K562 (cell line): ENCODE results near the gene EIF3J. TPM values are rescaled to one million over a fixed set of nuclear protein-coding genes. Genes with fewer than 3 reads are reported as not detected.

Experiments
- ARID1B ChIP-seq: fragments of 450-650 bp; IDR thresholded peaks from 2 replicates; pipeline ENCODE4 v1.6.1; 2016; ENCODE audit warnings: antibody characterized with exemption, mild to moderate bottlenecking, inconsistent platforms
- COPS2 ChIP-seq: fragments of 450-650 bp; conservative IDR thresholded peaks from 2 replicates; pipeline ENCODE4 v1.6.1; 2016; ENCODE audit warnings: mild to moderate bottlenecking, moderate library complexity
- GATA2 ChIP-seq: sonication (generic); formaldehyde crosslinking; IDR thresholded peaks from 2 replicates; pipeline ENCODE4 v1.4.0; 2020; ENCODE audit warnings: mild to moderate bottlenecking, missing genetic modification reagents
- GTF2F1 ChIP-seq: IDR thresholded peaks from 2 replicates; pipeline ENCODE4 v1.6.1; 2011; ENCODE audit warnings: low read depth, low read length, improper control_type of control experiment
- HDAC6 ChIP-seq: IDR thresholded peaks from 2 replicates; pipeline ENCODE4 v1.6.1; 2012; ENCODE audit warnings: low read depth, mild to moderate bottlenecking, control low read depth, inconsistent platforms, low read length, moderate library complexity
- IRF1 ChIP-seq: sonication (generic); formaldehyde crosslinking; IDR thresholded peaks from 2 replicates; pipeline ENCODE4 v1.8.0; 2022; ENCODE audit warnings: missing genetic modification reagents, mild to moderate bottlenecking, borderline replicate concordance
- KHSRP ChIP-seq: fragments of 450-650 bp; IDR thresholded peaks from 2 replicates; pipeline ENCODE4 v1.6.1; 2017
- MAFF ChIP-seq: IDR thresholded peaks from 2 replicates; pipeline ENCODE4 v1.6.1; 2012; ENCODE audit warnings: low read length, improper control_type of control experiment
- MBD1 ChIP-seq: fragments of 250-450 bp; sonication (Bioruptor Pico); IDR thresholded peaks from 2 replicates; pipeline ENCODE4 v1.8.0; 2022; ENCODE audit warnings: inconsistent platforms
- MBD2 ChIP-seq: sonication (generic); IDR thresholded peaks from 2 replicates; pipeline ENCODE4 v1.6.1; 2016; ENCODE audit warnings: low read depth, borderline replicate concordance
- NCOR1 ChIP-seq: fragments of 450-650 bp; IDR thresholded peaks from 2 replicates; pipeline ENCODE4 v1.6.1; 2016; ENCODE audit warnings: mild to moderate bottlenecking, moderate library complexity
- NFE2L1 ChIP-seq: fragments of 450-650 bp; IDR thresholded peaks from 2 replicates; pipeline ENCODE4 v1.6.1; 2016; ENCODE audit warnings: missing genetic modification characterization, low read depth, mild to moderate bottlenecking, missing compliant biosample characterization, moderate library complexity, borderline replicate concordance
- NFIC ChIP-seq: fragments of 450-650 bp; IDR thresholded peaks from 2 replicates; pipeline ENCODE4 v1.6.1; 2017; ENCODE audit warnings: mild to moderate bottlenecking, inconsistent platforms
- NFIX ChIP-seq: fragments of 250-450 bp; sonication (Bioruptor Pico); IDR thresholded peaks from 2 replicates; pipeline ENCODE4 v1.4.0; 2020; ENCODE audit warnings: low read depth, mild to moderate bottlenecking, moderate library complexity
- NUFIP1 ChIP-seq: fragments of 450-650 bp; IDR thresholded peaks from 2 replicates; pipeline ENCODE4 v1.6.1; 2018; ENCODE audit not compliant: partially characterized antibody
- PBX2 ChIP-seq, 2 experiments: IDR thresholded peaks in 1 of 2; conservative IDR thresholded peaks in 1 of 2; 2 replicates each; pipeline ENCODE4 v1.6.1; 2016; ENCODE audit warnings: low read depth in 2 of 2, mild to moderate bottlenecking in 1 of 2, missing compliant biosample characterization in 1 of 2, missing genetic modification characterization in 1 of 2, moderate library complexity in 1 of 2
- SOX6 ChIP-seq: fragments of 450-650 bp; IDR thresholded peaks from 2 replicates; pipeline ENCODE4 v1.6.1; 2014; ENCODE audit warnings: mild to moderate bottlenecking
- TCF15 ChIP-seq: fragments of 250-450 bp; sonication (Bioruptor Pico); IDR thresholded peaks from 2 replicates; pipeline ENCODE4 v1.8.0; 2022; ENCODE audit warnings: moderate library complexity, mild to moderate bottlenecking, inconsistent platforms
- THRAP3 ChIP-seq: fragments of 450-650 bp; IDR thresholded peaks from 2 replicates; pipeline ENCODE4 v1.6.1; 2016; ENCODE audit warnings: mild to moderate bottlenecking, inconsistent platforms, borderline replicate concordance
- TSC22D4 ChIP-seq: fragments of 450-650 bp; IDR thresholded peaks from 2 replicates; pipeline ENCODE4 v1.6.1; 2016; ENCODE audit warnings: missing genetic modification characterization, missing biosample characterization, control low read depth
- ZNF263 ChIP-seq: sonication (generic); formaldehyde crosslinking; IDR thresholded peaks from 2 replicates; pipeline ENCODE4 v1.8.0; 2022; ENCODE audit warnings: mild to moderate bottlenecking, missing genetic modification reagents, borderline replicate concordance
- ZNF316 ChIP-seq: fragments of 450-650 bp; IDR thresholded peaks from 2 replicates; pipeline ENCODE4 v1.6.1; 2016
- polyA plus RNA-seq, 8 experiments: library from polyadenylated mRNA; depleted of rRNA in 4 of 8; stranded (reverse) in 5 of 8; unstranded in 3 of 8; fragments of >200 nt; fragmentation: Nextera tagmentation in 2 of 8; fragmentation: Illumina TruSeq in 1 of 8; extraction: Ambion mirVana in 2 of 8; extraction: Trizol in 1 of 8; gene quantifications; 2 replicates each; pipeline versions ENCODE4 v1.2.1 to v1.2.3, GENCODE V29; 2011 to 2014; ENCODE audit warnings: inconsistent platforms in 1 of 8, missing spikeins in 1 of 8
- total RNA-seq, 7 experiments: library from RNA; depleted of rRNA in 6 of 7; stranded (reverse); fragments of >200 nt in 6 of 7; fragmentation: Illumina TruSeq in 2 of 7; extraction: Trizol in 2 of 7; gene quantifications; 2 replicates each; pipeline versions ENCODE4 v1.2.1 to v1.2.3, GENCODE V29; 2011 to 2021; ENCODE audit warnings: low replicate concordance in 1 of 7

Gene EIF3J
- total and polyA plus RNA-seq, 9 of the 15 experiments (the other 6 are each of a cell fraction or from before 2014, with no cell fraction given) = 44.2 to 217 (median 151) TPM

GRCh38 chr15:44598892-44599291 lies 61.9 kb downstream of the EIF3J start (continued):
- TF ChIP-seq NCOR1 = no peak
- peak; percentile 78 for TF ChIP-seq NFE2L1 (tag)
- TF ChIP-seq MBD2 = no peak
- no peak for TF ChIP-seq SOX6
- no peak for TF ChIP-seq IRF1
- TF ChIP-seq ZNF263 (CRISPR knock-in tag) = no peak
- TF ChIP-seq TCF15 (CRISPR knock-in tag) = no peak
- TF ChIP-seq MBD1 (CRISPR knock-in tag) = no peak
- TF ChIP-seq NFIC = peak; percentile 66
- TF ChIP-seq NUFIP1 = no peak
- TF ChIP-seq KHSRP = no peak
- peak; percentile 76; the same call in 1 of the 2 replicates for TF ChIP-seq MAFF
- TF ChIP-seq ZNF316 = peak; percentile 74
- TF ChIP-seq HDAC6 = no peak
- TF ChIP-seq TSC22D4 (tag) = no peak
- no peak for TF ChIP-seq NFIX (CRISPR knock-in tag)
- no peak for TF ChIP-seq PBX2 (CRISPR knock-in tag; IDR thresholded peaks at IDR 0.05; ENCODE audit: low read depth)
- peak; percentile 56 for TF ChIP-seq PBX2 (tag; conservative IDR thresholded peaks at IDR 0.05; ENCODE audit: low read depth)
- TF ChIP-seq COPS2 = no peak
- peak; percentile 20; the same call in 1 of the 2 replicates for TF ChIP-seq ARID1B
- TF ChIP-seq GTF2F1 = no peak
- TF ChIP-seq THRAP3 = no peak
- TF ChIP-seq GATA2 (CRISPR knock-in tag) = no peak
